GM21723 (cell line): Measurements from ENCODE around the gene PTH1R.

Experiments
- ATAC-seq: cut with Tn5 transposase; IDR thresholded peaks from one replicate; pipeline ENCODE4 v1.9.1; 2021; ENCODE audit warnings: mild to moderate bottlenecking, moderate library complexity; ENCODE audit not compliant: unreplicated experiment

The PTH1R gene

GRCh38 chr3:46943237-46944187 is 66.0 kb downstream of the PTH1R start:
- ATAC-seq = no peak

GRCh38 chr3:46944191-46944590 is 66.7 kb downstream of the PTH1R start:
- no peak for ATAC-seq

GRCh38 chr3:46946416-46946815 is 68.9 kb downstream of the PTH1R start:
- ATAC-seq = no peak

- no peak for ATAC-seq
Measured at GRCh38 chr3:46946856-46947545, 69.5 kb downstream of the PTH1R start.

GRCh38 chr3:46947546-46947901 is 70.0 kb downstream of the PTH1R start:
- no peak for ATAC-seq

- no peak for ATAC-seq
Measured at GRCh38 chr3:46947981-46948791, 70.7 kb downstream of the PTH1R start.

GRCh38 chr3:46948830-46949671 is 71.5 kb downstream of the PTH1R start:
- ATAC-seq = peak; percentile 46

GRCh38 chr3:46950177-46950576 is 72.7 kb downstream of the PTH1R start:
- no peak for ATAC-seq

GRCh38 chr3:46950650-46951241 is 73.2 kb downstream of the PTH1R start:
- ATAC-seq = no peak

- no peak for ATAC-seq
Measured at GRCh38 chr3:46952813-46953212, 75.3 kb downstream of the PTH1R start.
